HG02970 (cell line): ENCODE measurements around the gene MAPRE2.

Experiments used
- ATAC-seq: cut with Tn5 transposase; IDR thresholded peaks from one replicate; pipeline ENCODE4 v1.9.1; 2021; ENCODE audit warnings: mild to moderate bottlenecking, moderate library complexity, moderate number of reproducible peaks; ENCODE audit not compliant: unreplicated experiment, low FRiP score

The MAPRE2 gene

DNA sequence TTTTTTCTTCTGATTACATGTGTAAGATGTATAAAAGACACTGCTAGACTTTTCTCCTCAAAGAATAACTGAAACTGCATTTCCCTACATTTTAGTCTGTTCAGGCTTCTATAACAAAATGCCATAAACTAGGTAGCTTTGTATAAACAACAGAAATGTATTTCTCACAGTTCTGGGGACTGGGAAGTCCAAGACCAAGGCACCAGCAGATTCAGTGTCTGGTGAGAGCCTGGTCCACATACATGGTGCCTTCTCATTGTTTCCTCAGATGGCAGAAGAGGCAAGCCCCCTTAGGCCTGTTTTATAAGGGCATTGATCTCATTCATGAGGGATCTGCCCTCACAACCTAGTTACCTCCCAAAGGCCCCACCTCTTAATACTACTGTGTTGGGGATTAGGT is 71.5 kb downstream of the MAPRE2 start:
- no peak for ATAC-seq

DNA sequence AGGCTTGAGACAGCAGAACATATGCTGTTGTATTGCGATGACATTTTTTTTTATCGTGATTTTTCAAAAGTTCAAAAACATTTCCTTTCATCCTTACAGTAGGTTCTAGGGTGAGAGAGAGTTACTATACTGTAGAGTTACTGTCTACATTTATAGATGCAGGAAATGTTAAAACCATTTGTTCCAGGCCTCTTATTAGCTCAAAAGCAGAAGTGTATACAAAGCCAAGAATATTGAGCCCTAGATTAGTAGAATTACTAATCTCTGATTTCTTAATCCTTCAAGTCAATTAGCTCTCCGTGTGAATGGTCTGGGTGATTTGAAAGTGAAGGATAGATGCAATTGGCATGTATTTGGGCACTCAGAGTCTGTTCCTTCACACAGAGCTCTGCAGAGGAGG is 73.1 kb downstream of the MAPRE2 start:
- ATAC-seq, result no peak

DNA sequence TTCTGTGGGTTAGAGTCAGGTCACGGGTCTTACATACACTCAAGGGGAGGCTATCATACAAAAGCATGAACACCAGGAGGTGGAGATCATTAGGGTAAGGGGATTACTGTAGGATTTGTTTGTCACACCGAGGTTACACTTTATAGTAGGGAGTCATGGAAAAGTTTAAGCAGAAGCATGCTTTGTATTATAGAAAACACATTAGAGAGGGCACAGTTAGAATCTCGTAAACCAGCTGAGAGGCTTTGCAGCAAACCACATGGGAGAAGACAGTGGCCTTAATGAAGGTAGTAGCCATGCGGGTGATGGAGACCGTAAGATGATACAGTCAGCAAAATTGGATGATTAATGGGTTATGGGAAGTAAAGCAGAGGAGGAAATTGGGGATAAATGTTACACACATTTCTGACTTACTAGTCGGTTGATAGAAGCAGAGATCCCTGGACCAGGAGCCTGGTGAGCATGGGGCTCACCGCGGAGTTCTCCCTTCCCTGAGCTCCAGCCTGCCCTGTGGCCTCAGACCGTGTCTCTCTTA is 75.6 kb downstream of the MAPRE2 start:
- no peak for ATAC-seq

DNA sequence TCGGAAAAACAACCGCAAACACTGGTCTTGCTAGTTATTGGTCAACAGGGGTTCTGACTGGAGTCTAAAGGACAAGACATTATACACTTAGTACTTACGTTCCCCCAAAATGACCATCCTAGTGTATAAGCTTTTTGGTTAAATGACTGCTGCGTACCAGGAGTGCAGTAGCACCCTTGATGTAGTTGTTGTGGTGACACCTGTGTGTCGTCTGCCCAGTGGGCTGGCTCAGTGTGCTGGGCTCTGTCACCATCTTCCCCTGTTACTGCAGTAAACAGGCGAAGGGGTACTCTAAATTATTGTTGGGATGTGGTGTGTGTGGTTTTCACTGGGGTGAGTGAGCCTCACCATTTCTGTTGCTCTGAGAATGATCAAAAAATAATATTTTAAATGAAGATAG is 76.2 kb downstream of the MAPRE2 start:
- ATAC-seq, result no peak

DNA sequence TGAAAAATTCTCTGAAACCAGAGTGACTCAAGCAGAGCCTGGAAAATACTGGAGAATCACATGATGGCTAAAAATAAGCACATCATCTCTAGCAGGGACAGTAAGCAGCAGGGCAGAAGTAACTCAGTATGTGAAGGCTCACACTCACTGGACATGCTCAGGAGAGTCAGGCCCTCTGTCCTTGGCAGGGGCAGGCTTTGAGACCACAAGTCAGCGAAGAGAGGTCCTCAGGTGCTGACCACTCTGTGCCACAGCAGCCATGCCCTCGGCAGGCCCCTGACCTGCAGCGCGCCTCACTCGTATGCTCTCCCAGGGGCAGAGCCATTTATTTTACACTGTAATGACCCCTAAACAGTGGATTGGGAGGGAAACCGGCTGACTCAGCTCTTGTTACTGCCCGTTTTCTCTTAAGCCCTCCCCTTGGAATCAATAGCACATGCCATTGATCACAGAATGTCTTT is 76.8 kb downstream of the MAPRE2 start:
- ATAC-seq, result no peak

DNA sequence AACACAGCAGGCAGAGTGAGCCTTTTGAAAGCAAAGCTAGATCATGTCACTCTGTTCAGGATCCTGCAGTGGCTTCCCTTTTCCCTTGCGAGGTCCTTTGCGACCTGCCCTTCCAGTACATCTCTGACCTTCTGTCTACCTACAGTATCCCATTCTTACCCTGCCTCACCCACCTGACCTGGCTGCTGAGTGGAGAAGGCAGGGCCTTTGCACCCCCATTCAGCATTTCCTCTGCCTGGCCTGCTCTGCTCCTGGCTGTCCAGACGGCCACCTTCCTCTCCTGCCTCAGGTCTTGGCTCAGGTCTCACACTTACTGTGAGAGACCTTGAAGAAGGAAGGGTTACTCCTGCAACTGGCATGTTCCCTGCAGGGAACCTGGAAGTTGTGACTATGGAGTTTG is 77.4 kb downstream of the MAPRE2 start:
- ATAC-seq, result no peak

DNA sequence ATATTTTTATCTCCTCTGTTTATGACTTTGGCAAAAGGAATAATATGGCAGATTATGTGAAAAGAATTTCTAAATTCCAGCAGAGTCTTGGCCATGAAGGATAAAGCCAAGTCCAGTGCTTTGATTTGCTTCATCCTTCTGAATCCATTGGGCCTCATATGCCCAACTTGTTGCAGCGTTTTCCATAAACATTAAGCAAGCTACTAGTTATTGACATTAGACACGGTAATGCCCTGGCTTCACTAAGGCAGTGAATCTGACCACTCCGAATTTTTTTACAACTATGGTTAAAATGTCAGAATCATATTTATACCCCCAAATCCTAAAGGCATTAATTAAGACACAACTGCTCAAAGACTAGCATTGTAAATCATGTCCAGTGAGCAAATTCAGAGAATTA is 79.8 kb downstream of the MAPRE2 start:
- no peak for ATAC-seq

DNA sequence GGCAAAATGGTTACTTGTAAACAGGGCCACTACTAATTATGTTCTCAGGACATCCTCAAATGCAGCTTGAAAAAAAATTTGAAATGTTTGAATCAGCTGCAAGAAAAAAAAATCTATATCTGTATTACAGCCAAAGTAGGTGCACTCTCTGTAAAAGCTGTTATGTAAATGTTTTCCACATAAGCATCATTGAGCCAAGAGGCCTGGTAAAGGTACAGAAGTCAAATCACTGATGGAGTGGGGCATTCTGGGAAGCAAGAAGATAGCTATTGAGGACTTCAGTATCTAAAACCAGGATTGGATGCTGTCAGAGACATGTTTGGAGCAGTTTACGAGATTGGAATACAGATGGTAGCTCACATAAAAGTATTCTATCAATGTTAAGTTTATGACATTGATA is 80.3 kb downstream of the MAPRE2 start:
- ATAC-seq, result no peak

DNA sequence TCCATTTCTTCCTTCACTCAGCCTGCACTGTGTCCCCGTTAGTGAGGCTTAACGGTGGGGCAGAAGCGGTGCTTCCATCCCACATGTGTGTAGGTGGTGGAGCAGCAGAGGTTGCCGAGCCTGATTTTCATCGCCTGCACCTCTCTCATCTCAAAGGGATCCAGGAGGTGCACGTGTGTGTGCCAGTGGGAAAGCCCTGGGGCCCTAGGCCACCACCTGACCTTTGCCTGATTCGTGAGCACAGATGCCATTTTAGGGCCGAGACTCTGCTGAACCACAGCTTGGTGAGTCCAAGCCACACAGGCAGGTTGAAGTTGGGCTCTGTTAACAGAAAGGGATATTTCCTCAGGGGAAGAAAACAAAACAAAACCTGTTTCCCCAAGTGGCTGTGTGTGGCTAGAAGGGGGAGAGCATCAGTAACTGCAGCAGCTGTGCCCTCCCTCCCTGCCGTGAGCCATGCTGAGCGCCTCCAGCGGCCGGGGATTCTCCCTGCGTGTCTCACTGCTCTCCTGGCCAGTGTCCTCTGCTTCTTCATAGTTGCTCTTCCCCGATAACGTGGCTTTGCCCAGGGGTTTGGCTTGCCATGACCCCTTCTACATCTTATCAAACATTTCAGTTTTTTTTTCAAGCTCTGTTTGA is 81.5 kb downstream of the MAPRE2 start:
- no peak for ATAC-seq

DNA sequence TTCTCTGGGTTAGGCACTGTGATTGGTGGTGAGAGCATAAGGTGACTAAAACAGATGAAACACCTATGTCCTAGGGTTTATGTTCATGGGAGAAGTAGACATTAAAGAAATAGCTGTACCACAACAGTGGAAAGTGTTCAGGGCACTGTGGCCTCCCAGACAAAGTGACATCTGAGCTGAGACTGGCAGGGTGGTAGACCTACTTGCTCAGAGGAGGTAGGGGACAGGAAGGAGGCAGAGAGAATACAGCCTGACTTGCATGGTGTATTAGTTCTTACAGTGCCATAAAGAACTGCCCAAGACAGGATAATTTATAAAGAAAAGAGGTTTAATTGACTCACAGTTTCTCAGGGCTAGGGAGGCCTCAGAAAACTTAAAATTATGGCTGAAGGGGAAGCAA is 82.6 kb downstream of the MAPRE2 start:
- no peak for ATAC-seq

DNA sequence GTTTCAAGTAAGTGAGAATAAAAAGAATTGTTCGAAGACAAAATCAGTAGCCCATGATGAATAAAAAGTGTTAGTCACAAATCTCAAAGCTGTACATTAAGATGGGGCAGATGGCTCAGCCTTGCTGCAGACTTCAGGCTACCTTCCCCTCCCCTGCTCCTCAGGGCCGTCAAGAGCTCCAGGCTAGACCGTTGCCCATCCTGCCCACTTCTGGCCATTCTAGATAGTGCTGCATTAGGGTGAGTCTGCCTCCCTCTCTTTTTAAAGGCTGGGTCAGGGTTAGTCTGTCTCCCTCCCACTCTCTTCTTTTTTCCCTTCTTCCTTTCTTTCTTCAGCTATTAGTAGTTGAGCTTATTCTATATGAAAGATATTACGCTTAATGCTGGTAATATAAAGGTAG is 86.0 kb downstream of the MAPRE2 start:
- no peak for ATAC-seq

DNA sequence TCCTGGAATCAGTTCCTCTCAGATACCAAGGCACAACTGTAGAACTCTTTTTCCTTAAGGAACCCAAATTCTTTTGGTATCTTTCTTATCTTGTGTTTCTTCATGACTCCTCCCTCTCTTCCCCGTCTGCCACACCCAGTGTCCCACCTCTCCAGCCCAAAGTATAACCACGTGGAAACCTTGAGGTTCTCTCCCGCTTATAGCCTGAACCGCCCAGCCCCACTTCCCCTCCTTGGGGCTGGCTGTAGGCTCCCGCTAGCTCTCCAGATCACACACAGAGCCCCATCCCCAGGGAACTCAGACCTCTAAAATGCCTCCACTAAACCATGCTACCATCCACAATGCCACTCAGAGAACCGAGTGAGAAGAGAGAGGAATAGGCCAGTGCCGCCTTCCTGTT is 87.5 kb downstream of the MAPRE2 start:
- ATAC-seq, result no peak

DNA sequence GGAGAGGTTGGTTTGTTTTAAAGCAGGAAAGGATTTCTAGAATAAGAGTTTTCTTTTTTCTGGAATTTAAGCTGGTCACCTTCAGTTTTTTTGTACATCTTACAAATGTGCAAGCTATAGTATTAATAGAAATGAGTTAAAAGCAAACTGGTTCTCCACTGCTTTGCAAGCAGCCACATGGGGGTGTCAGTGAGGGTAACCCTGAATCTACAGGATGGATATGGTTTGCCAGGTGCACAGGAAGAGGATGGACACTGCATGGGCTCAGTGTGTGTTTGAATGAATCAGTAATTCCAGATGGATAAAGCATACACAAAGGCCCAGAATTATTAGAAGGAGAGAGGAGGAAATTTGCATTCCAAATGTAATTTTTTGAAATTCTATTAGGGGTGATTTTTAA is 89.0 kb downstream of the MAPRE2 start:
- no peak for ATAC-seq

DNA sequence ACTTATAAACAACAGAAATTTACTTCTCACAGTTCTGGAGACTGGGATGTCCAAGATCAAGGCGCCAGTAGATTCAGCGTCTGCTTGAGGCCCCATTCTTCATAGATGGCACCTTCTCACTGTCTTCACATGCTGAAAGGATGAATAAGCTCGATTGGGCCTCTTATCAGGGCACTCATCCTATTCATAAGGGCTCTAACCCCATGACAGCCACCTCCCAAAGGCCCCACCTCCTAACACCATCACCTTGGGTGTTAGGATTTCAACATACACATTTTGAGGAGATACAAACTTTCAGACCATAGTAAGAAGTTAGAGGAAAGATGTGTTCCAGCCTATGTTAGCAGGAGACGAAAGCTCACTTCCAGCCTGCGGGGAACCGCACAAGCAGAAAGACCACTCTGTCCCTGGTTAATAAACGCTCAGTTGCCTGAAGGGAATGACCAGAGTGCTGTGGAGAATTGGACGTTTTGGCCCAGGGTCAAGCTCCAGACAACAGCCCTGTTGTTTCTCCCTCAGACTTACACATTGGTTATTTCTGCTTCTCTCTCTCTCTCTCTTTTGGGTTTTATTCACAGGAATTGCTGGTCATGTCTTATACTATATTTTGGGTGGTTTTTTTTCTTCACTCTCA is 90.3 kb downstream of the MAPRE2 start:
- no peak for ATAC-seq

DNA sequence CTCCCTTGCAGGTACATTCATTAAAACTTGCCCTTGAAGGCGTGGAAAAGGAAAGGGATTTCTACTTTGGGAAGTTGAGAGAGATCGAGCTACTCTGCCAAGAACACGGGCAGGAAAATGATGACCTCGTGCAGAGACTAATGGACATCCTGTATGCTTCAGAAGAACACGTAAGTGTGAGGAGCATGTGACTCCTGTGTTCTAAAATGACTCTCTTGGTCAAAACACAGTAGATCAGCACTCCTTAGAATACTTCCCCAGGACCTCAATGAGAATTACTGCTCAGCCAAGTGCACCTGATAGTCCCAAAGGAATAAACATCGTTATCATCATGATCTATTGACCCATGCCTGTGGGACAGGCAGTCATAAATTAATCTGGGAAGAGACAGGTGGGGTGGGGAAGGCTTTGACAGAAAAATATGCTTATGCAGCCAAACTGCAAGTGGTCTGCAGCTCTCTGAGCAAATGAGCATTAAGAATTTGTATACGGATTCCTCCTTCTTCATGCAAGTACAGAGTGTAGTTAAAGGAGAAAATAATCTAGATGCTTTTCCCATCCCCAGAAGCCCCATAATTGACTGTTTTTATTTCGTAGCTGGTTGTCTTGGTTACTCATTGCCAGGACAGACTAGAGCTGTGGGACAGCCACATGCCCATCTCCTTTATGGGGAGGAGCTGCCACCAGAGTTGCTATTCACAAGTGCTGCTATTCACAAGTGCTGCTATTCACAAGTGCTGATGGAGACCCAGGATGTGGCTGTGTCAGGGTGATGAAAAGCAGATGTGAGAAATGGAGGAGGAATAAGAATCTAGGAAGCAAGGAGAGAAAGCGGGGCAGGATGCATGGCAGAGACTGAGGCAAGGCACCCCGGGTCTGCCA is 91.0 kb downstream of the MAPRE2 start:
- no peak for ATAC-seq

DNA sequence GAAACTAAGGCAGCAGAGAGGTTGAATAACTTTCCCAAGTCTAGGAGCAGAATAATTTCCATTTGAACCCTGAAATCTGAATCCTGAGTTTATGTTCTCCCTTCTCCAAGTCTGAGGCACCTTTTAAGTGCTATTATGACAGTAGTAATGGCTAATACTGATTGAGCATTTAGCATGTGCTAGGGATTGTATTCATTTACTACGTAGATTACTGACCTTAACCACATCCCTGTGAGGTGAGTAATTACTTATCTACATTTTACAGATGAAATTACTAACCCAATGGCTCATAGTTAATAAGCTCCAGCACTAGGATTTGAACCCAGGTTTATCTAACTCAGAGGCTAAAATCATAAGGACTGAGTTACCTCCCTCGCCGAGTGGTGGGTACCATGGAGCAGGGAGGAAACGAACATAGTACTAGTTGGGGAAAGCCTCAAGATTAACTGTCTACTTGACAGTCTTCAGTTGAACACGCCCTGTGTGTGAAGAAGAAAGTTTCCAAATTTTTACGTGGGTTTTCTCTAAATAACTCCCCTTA is 93.0 kb downstream of the MAPRE2 start:
- ATAC-seq, result no peak

DNA sequence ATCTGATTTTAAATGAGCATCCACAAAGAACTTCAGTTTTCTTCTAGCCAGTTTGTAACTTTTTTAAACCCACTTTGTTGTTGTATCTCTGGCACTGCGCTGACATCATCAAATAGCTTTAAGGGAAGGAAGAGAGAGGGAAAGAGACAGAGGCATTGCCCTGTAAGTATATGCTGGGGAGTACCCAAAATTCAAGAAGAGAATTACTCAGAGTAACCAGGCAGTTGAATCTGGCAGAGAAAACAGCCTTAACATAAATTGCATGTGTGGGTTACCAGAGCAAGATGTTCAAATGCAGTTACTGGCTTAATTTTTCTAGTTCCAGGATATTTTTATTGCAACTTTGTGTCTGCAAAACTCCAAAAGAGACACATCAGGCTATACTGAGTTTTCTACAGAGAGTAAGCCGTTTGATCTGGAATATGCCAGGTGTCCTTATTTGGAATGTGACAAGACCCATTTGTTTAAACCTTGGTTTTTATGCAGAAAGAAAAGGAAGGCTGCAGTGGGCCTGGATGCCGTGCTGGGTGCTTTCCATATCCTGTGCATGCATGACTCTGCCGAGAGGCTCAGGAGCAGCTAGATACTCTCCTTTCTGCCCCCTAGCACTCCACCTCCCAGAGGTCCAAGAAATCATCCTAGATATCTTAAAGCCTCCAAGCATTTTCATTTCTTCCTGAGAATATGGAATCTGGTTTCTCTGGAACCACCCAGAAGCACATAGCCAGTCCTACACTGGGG is 93.7 kb downstream of the MAPRE2 start:
- no peak for ATAC-seq

DNA sequence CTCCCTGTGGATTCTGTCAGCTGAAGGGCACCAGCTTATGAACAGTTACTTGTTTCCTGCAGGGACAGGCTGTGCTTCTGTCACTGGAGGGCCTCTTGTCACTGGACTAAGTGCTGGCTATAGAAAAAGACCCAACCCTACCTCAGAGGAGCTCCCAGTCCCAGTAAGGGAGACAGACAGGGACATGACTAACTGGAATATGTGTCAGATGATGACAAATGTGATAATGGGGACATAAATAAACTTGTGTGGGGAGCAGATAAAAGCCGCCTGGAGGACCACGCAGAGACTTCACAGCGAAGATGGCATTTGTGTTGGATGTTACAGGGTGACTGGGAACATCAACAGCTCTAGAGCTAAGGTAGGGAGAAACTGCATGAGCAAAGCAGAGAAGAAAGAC is 95.0 kb downstream of the MAPRE2 start:
- ATAC-seq, result no peak

DNA sequence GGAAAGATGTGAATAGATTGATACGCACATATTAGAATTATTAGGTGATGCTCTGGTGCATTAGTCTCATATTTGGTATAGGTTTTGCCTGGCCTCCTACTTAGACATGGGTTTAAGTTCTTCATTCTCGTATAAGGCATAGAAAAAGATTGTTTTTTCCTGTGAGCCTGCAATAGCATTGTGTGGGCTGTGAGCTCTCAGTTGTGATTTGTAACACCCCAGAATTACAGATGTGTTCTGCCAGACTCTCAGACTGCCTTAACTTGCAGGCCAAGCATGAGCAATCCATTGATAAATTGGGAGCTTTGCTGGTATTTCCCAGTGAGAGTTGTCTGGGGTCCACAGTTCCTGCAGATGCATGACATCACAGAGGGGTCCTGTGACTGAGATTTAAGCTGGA is 95.7 kb downstream of the MAPRE2 start:
- ATAC-seq, result no peak

DNA sequence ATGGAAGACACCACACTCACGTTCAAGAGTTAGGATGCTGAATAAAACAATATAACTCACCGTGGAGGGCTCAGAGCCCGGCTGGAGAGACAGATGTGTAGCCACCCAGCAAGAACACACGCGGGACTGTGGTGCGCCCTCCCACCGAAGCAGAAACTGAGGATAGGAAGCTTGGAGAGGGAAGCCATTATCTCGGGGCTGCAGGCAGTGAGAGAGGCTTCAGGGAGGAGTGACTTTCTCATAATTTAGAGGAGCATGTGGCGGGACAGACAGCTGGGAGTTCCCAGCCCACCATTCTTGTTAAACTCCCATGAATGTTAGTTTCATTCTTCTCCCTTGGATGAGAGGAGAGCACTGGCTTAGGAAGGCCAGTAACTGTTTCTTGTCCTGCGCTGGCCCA is 96.4 kb downstream of the MAPRE2 start:
- ATAC-seq, result no peak
